Measurements from ENCODE around the gene GALNT15.

GRCh38 chr3:16198427-16198826 lies 23.9 kb downstream of the GALNT15 start:
- TF ChIP-seq CTCF (IDR thresholded peaks at IDR 0.05): no peak
- no peak for TF ChIP-seq NRF1 (IDR thresholded peaks at IDR 0.05; ENCODE audit: low read depth, low read length)
- TF ChIP-seq TCF12 (IDR thresholded peaks at IDR 0.05): no peak
- no peak for TF ChIP-seq TAF1 (IDR thresholded peaks at IDR 0.05; ENCODE audit: borderline replicate concordance, low read depth, low read length)
- no peak for TF ChIP-seq GABPA (IDR thresholded peaks at IDR 0.05; ENCODE audit: low read depth)
- TF ChIP-seq YY1 (IDR thresholded peaks at IDR 0.05; ENCODE audit: low read depth): no peak
- TF ChIP-seq JUND (IDR thresholded peaks at IDR 0.05): no peak
- no peak for TF ChIP-seq EP300 (IDR thresholded peaks at IDR 0.05; ENCODE audit: borderline replicate concordance in 1 of 2, low read depth in 1 of 2, low read length in 1 of 2)
- no peak for TF ChIP-seq USF2 (IDR thresholded peaks at IDR 0.05; ENCODE audit: borderline replicate concordance, low read depth, low read length)
- TF ChIP-seq GATA2 (CRISPR knock-in tag; IDR thresholded peaks at IDR 0.05): no peak
- no peak for TF ChIP-seq FOXM1 (IDR thresholded peaks at IDR 0.05; ENCODE audit: low read depth)
- TF ChIP-seq REST (IDR thresholded peaks at IDR 0.05; ENCODE audit: low read depth, low read length): no peak
- TF ChIP-seq RAD21 (IDR thresholded peaks at IDR 0.05; ENCODE audit: low read length): no peak
